HepG2 (cell line): Measurements from ENCODE around the gene BCL2L1. TPM values are rescaled to one million over a fixed set of nuclear protein-coding genes. Genes with fewer than 3 reads are reported as not detected.

Source experiments
- AKNA ChIP-seq: sonication (generic); formaldehyde crosslinking; IDR thresholded peaks from 2 replicates; pipeline ENCODE4 v1.4.0; 2020; ENCODE audit warnings: missing genetic modification reagents, borderline replicate concordance
- ATF7 ChIP-seq, 2 experiments: fragments of 450-650 bp in 1 of 2; sonication (generic) in 1 of 2; formaldehyde crosslinking in 1 of 2; IDR thresholded peaks; 2 replicates each; pipeline versions ENCODE4 v1.4.0 to v1.6.1; 2016 to 2020; ENCODE audit warnings: antibody characterized with exemption in 1 of 2, mild to moderate bottlenecking in 1 of 2, missing genetic modification reagents in 1 of 2
- KDM1A ChIP-seq: IDR thresholded peaks from 2 replicates; pipeline ENCODE4 v1.6.1; 2016; ENCODE audit warnings: missing compliant biosample characterization
- MATR3 ChIP-seq: sonication (generic); formaldehyde crosslinking; IDR thresholded peaks from 2 replicates; pipeline ENCODE4 v1.4.0; 2020; ENCODE audit warnings: missing genetic modification reagents
- NCOA2 ChIP-seq: sonication (generic); formaldehyde crosslinking; IDR thresholded peaks from 2 replicates; pipeline ENCODE4 v1.8.0; 2022; ENCODE audit warnings: inconsistent platforms
- NFIB ChIP-seq: sonication (generic); formaldehyde crosslinking; IDR thresholded peaks from 2 replicates; pipeline ENCODE4 v1.9.0; 2021; ENCODE audit warnings: missing genetic modification reagents, mild to moderate bottlenecking, borderline replicate concordance
- NR2F1 ChIP-seq, 2 experiments: fragments of 450-650 bp in 1 of 2; formaldehyde crosslinking in 1 of 2; IDR thresholded peaks; 2 replicates each; pipeline versions ENCODE4 v1.5.0 to v1.6.1; 2016 to 2020; ENCODE audit warnings: mild to moderate bottlenecking in 1 of 2, missing compliant biosample characterization in 1 of 2, missing genetic modification reagents in 1 of 2, moderate library complexity in 1 of 2
- PRDM10 ChIP-seq: sonication (generic); formaldehyde crosslinking; IDR thresholded peaks from 2 replicates; pipeline ENCODE4 v1.4.0; 2020; ENCODE audit warnings: low read depth, missing genetic modification reagents
- PRMT3 ChIP-seq: sonication (generic); formaldehyde crosslinking; IDR thresholded peaks from 2 replicates; pipeline ENCODE4 v1.8.1; 2022; ENCODE audit warnings: low read depth, mild to moderate bottlenecking, moderate library complexity, missing genetic modification reagents, borderline replicate concordance
- RBM22 ChIP-seq: fragments of 200-400 bp; formaldehyde crosslinking; optimal IDR thresholded peaks from 2 replicates; pipeline ENCODE3; 2017; ENCODE audit warnings: mild to moderate bottlenecking, low read length, moderate library complexity
- RFX3 ChIP-seq: IDR thresholded peaks from 2 replicates; pipeline ENCODE4 v1.6.1; 2016; ENCODE audit warnings: missing biosample characterization, missing genetic modification reagents
- SETDB1 ChIP-seq: sonication (generic); formaldehyde crosslinking; IDR thresholded peaks from 2 replicates; pipeline ENCODE4 v1.5.1; 2020; ENCODE audit warnings: missing genetic modification reagents, mild to moderate bottlenecking, borderline replicate concordance
- SMC3 ChIP-seq: IDR thresholded peaks from 2 replicates; pipeline ENCODE4 v1.6.1; 2011; ENCODE audit warnings: low read length, improper control_type of control experiment
- ZNF230 ChIP-seq: sonication (generic); formaldehyde crosslinking; IDR thresholded peaks from 2 replicates; pipeline ENCODE4 v1.4.0; 2020; ENCODE audit warnings: mild to moderate bottlenecking, missing genetic modification reagents
- ZNF256 ChIP-seq: sonication (generic); formaldehyde crosslinking; conservative IDR thresholded peaks from 2 replicates; pipeline ENCODE4 v1.4.0; 2020; ENCODE audit warnings: missing genetic modification reagents
- ZNF33B ChIP-seq: sonication (generic); formaldehyde crosslinking; IDR thresholded peaks from 2 replicates; pipeline ENCODE4 v1.5.1; 2020; ENCODE audit warnings: mild to moderate bottlenecking, missing genetic modification reagents
- ZNF446 ChIP-seq: sonication (generic); formaldehyde crosslinking; IDR thresholded peaks from 2 replicates; pipeline ENCODE4 v1.5.0; 2020; ENCODE audit warnings: mild to moderate bottlenecking, missing genetic modification reagents
- ZNF737 ChIP-seq: sonication (generic); formaldehyde crosslinking; IDR thresholded peaks from 2 replicates; pipeline ENCODE4 v1.5.0; 2020; ENCODE audit warnings: missing genetic modification reagents, mild to moderate bottlenecking, borderline replicate concordance
- ZNF816 ChIP-seq: sonication (generic); formaldehyde crosslinking; IDR thresholded peaks from 2 replicates; pipeline ENCODE4 v1.8.0; 2022; ENCODE audit warnings: missing genetic modification reagents, mild to moderate bottlenecking, borderline replicate concordance
- polyA plus RNA-seq, 8 experiments: library from polyadenylated mRNA; depleted of rRNA in 3 of 8; stranded (reverse) in 7 of 8; unstranded in 1 of 8; fragments of >200 nt; fragmentation: Illumina TruSeq in 4 of 8; extraction: Trizol in 4 of 8; gene quantifications; 2 replicates each; pipeline versions ENCODE4 v1.2.1 to v1.2.3, GENCODE V29; 2011 to 2016; ENCODE audit warnings: low read depth in 4 of 8, missing spikeins in 1 of 8, mixed read lengths in 1 of 8; ENCODE audit not compliant: insufficient read depth in 1 of 8
- total RNA-seq, 5 experiments: library from RNA; depleted of rRNA; stranded (reverse); fragments of >200 nt; fragmentation: Illumina TruSeq; extraction: Trizol; gene quantifications; 2 replicates each; pipeline ENCODE4 v1.2.3, GENCODE V29; 2016; ENCODE audit warnings: low read depth in 1 of 5

The BCL2L1 gene
- total and polyA plus RNA-seq, 2 of the 13 experiments (the other 11 are each of a cell fraction or from before 2014, with no cell fraction given) = 164 to 258 TPM

- no peak for TF ChIP-seq NFIB (CRISPR knock-in tag)
- TF ChIP-seq RBM22 = peak; percentile 97
- no peak for TF ChIP-seq MATR3 (CRISPR knock-in tag)
- peak; percentile 97 for TF ChIP-seq ZNF33B (CRISPR knock-in tag)
- 0 out of 2 replicates have a peak, but pooled peaks have one; percentile 37 for TF ChIP-seq ZNF230 (CRISPR knock-in tag)
- TF ChIP-seq ATF7 (IDR thresholded peaks at IDR 0.05) = no peak
- peak; percentile 94 for TF ChIP-seq ATF7 (CRISPR knock-in tag; IDR thresholded peaks at IDR 0.05)
- TF ChIP-seq ZNF446 (CRISPR knock-in tag) = peak; percentile 83; the same call in 1 of the 2 replicates
- peak; percentile 49 for TF ChIP-seq RFX3 (CRISPR knock-in tag)
- peak; percentile 51 to 60; a peak in 1 of 4 replicates for TF ChIP-seq NR2F1 (CRISPR knock-in tag; IDR thresholded peaks at IDR 0.05)
- TF ChIP-seq ZNF816 (CRISPR knock-in tag) = peak; percentile 28; the same call in 1 of the 2 replicates
- no peak for TF ChIP-seq SETDB1 (CRISPR knock-in tag)
- TF ChIP-seq NCOA2 (CRISPR knock-in tag) = peak; percentile 100
- peak; percentile 47; the same call in 1 of the 2 replicates for TF ChIP-seq PRMT3 (CRISPR knock-in tag)
- TF ChIP-seq ZNF737 (CRISPR knock-in tag) = 0 out of 2 replicates have a peak, but pooled peaks have one; percentile 77
- TF ChIP-seq KDM1A (CRISPR knock-in tag) = peak; percentile 97
- TF ChIP-seq PRDM10 = peak; percentile 77; the same call in 1 of the 2 replicates
- TF ChIP-seq SMC3 = peak; percentile 56
- TF ChIP-seq ZNF256 (CRISPR knock-in tag) = peak; percentile 36; the same call in 1 of the 2 replicates
- no peak for TF ChIP-seq AKNA (CRISPR knock-in tag)
Measured at GRCh38 chr20:31706607-31707257, 15.9 kb downstream of the BCL2L1 start (continued).
